Measurements from ENCODE around the gene PDGFA.

PDGFA gene

GRCh38 chr7:484356-485101, 35.1 kb downstream of the PDGFA start:
- DNase-seq = no peak

DNA sequence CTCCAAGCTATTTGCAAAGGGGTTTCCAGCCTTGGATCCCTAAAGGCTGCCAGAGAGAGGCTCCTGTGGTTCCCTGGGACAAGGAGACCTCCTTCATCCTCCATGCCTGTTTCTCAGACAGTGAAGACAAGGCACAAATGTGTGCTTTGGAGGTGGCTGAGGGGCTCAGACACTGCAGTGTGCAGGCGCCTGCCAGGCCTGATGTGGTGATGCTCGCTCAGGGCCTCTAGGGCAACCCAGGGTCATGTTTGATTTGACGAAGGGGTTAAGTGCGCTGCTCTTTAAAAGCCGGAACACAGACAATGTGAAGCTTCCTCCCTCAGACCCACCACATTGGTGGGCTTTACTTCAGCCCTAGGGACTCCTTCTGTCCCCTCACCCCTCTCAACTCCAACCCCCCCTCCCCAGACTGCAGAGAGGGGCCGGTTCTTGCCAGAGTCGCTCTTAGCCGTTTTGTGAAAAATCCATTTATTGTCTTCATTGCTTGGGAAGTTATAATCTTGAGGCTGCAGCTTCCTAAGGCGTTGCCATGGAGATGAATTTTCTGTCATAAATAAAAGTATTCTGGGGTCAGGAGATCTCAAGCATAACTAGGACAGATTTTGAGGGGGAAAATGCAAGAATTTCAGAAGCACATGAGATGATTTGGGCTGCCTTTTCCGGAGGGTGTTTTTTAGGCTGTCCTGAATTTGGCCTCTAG, 35.8 kb downstream of the PDGFA start:
- no peak for DNase-seq

DNA sequence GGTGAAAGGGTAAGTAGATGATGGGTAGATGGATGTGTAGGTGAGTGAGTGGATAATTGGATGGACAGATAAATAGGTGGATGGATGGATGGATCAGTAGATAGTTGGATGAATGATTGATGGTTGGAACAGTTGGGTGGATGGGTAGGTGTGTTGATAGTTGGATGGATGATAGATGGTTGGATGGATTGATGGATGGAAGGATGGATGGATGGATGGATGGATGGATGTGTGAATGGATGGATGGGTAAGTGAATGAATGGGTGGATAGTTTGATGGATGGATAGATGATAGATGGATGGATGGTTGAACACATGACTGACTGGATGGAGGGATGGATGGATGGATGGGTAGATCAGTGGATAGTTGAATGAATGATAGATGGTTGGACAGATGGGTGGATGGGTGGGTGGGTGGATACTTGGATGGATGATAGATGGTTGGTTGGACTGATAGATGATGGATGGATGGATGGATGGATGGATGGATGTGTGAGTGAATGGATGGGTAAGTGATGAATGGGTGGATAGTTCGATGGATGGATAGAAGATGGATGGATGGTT, 37.0 kb downstream of the PDGFA start:
- no peak for DNase-seq

DNA sequence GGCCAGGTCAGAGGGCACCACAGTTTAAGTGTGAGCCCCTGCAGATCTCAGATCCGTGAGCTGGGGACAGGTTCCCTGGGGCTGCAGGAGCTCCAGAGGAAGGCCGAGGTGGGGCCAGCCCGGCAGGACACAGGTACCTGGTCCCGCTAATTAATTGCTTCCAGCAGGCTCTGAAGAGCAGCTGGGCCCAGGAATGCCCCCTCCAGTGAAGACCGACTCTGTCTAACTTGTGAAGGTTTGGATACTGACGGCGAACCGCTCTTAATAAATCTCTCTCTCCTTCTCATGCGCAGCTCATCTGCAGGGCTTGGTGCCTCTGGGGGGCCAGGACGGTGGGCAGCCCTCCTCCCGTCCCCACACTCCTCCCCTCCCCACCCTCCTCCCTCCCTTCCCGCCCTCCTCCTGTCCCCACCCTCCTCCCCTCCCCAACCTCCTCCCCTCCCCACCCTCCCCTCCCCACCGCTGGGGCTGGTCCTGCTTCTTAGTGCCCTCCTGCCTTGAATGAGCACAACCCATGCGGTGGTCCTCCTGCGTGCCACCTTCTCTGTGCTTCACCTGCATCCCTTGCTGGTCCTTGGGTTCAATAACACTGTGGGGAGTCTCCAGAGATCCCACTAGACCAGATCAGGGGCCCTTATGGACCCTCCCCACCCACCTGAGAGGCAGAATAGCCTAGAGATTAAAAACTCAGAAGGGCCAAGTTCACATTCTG, 38.3 kb downstream of the PDGFA start:
- no peak for DNase-seq

DNA sequence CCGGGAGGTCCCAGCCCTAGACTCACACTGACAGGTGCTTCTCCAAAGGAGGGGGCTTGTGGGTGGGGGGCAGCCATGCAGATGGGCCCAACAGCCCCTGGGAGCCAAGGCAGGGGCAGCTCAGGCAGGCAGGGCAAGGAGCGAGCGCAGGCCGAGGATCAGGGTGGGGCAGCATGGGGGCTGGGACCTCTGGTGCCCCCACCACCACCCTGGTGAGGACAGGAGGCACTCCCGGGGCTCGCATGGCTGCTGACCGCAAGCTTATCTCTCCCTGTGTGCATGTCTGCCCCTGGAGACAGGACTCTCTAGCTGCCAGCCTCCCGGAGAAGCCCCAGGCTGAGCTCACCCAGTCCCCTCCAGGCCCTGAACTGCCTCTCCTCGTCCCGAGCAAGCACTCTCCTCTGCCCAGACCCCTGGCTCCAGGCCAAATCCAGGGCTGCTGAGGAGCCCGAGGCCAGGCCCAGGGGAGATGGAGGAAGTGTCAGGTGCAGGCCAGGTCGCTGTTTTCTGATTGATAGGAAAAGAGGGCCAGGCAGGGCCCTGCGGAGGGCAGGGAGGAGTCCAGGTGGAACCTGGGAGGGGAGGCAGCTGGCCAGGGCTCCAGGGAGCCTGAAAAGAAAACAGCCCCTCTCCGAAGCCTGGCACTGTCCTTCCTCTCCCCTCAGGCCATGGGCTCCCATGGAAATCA, 39.0 kb downstream of the PDGFA start:
- no peak for DNase-seq

- DNase-seq = no peak
These were observed 39.6 kb downstream of the PDGFA start for GRCh38 chr7:479948-480499.

- no peak for DNase-seq
These were observed 40.3 kb downstream of the PDGFA start for GRCh38 chr7:479115-479947.

DNA sequence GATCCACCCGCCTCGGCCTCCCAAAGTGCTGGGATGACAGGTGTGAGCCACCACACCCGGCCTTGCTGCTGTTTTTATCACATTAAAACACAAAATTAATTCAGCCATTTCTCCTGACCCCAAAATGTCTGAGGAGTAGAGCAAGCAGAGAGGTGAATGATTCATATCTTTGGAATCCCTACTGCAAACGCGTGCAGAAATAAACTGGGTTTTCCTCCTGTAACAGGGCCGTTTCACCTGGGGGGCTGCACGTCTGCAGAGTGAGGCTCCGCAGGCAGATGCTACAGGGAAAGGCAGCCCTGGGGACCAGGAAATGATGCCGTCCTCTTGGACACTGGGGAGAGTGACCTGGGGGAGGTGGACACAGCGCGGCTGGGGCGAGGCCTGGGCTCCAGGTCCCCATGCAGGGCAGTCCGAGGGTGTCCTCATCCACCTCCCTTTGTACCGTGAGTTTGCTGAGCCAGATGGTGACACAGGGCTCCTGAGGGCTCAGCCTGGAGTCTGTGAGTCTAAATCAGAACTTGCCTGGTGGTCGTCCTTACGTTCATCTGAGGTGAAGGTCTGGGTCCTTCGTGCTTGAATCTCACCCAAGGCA, 41.9 kb downstream of the PDGFA start:
- no peak for DNase-seq

- DNase-seq = no peak
These were observed 42.8 kb downstream of the PDGFA start for GRCh38 chr7:476736-477360.

DNA sequence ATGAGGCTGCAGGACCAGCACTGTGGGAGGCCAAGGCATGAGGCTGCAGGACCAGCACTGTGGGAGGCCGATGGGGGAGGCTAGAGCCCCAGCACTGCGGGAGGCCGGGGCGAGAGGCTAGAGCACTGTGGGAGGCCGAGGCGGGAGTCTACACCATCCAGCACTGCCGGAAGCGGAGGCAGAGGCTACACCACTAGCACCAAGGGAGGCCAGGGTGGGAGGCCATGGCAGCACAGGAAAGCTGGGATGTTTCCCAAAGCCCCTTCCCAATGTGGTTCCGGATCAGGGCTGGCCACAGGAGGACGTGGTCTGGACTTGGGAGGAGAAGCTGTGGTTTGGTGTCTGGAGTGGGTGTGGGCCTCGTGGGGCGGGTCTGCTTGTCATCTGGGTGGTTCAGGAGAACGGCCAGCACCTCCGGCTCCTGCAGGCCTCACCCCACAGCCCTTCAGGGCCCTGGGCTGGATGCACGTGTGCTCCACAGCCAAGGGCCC, 43.6 kb downstream of the PDGFA start:
- no peak for DNase-seq

DNA sequence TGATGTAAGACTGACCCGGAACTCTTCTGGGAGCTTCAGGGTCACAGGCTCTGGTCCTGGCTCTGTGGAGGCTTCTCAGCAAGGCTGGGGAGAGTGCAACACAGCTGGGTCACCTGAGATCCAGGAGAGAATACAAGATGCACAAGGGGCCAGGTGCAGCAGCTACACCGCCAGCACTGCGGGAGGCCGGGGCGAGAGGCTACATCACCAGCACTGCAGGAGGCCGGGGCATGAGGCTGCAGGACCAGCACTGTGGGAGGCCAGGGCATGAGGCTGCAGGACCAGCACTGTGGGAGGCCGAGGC, 44.3 kb downstream of the PDGFA start:
- DNase-seq = no peak

GRCh38 chr7:474605-475424, 44.8 kb downstream of the PDGFA start:
- DNase-seq = no peak

- DNase-seq = no peak
These were observed 45.6 kb downstream of the PDGFA start for GRCh38 chr7:473870-474604.

DNA sequence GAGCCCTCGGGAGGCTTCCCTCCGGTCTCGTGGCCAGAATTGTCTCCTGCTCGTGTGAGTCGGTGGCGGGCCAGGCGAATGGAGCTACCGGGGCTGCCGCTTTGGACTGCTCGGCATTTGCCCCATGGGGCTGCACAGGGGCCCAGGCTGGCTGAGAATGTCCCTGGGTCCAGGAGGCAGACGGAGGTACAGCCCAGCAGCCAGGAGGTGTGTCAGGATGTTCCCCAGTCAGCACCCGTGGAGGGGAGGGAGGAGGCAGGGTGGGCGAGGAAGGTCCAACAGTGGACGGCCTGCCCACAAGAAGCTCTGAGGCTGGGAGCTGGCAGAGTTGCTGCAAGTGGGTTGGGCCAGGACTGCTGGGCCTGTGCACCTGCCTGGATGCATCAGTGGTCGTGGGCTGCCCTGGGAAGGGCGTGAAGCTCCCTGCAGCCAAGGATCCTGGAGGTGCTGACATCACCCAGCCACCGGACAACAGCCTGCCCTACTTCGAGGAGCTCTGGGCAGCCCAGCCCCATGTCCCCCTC, 46.4 kb downstream of the PDGFA start:
- DNase-seq = no peak

DNA sequence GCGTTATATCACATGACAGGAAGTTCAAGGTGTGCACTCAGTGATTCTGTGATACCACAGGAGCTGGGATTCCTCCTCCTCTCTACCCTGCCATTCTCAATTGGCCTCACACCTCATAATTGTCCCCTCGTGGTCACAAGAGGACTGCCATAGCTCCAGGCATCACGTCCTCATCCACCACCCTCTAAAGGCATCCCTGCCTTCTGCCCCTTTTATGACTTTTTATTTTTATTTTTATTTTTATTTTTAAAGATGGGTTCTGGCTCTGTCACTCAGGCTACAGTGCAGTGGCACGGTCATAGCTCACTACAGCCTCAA, 47.0 kb downstream of the PDGFA start:
- no peak for DNase-seq

- no peak for DNase-seq
These were observed 47.6 kb downstream of the PDGFA start for GRCh38 chr7:471866-472639.

- DNase-seq = no peak
These were observed 48.3 kb downstream of the PDGFA start for GRCh38 chr7:471191-471865.

DNA sequence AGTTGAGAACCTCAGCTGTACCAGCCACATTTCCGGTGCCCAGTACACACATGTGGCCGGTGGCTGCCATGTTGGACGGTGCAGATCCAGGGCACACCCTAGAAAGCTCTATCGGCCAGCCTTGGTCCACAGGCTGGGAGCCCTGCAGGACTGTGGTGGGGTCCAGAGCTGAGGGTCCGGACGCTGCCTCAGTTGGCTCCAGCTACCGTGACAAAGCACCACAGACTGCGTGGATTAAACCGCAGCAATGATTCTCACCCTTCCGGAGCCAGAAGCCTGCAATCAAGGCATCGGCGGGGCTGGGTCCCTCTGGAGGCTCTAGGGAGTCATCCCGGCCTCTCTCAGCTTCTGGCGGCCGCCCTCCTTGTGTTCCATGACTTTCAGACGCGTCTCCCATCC, 50.1 kb downstream of the PDGFA start:
- DNase-seq = no peak
